Epidermal melanocyte (primary cell): ENCODE data around the gene PLK5.
"Not testable (repeated sequence)": the region's sequence is repeated elsewhere in the genome, so short reads cannot be mapped to it uniquely, and the experiment has no call there.

Source experiments
- DNase-seq: peaks from one replicate; pipeline ENCODE4 v3.0.0; 2011; ENCODE audit warnings: low spot score; ENCODE audit not compliant: insufficient read length

PLK5 gene

GRCh38 chr19:1525343-1525742, 1.5 kb downstream of the PLK5 start:
- no peak for DNase-seq

DNA sequence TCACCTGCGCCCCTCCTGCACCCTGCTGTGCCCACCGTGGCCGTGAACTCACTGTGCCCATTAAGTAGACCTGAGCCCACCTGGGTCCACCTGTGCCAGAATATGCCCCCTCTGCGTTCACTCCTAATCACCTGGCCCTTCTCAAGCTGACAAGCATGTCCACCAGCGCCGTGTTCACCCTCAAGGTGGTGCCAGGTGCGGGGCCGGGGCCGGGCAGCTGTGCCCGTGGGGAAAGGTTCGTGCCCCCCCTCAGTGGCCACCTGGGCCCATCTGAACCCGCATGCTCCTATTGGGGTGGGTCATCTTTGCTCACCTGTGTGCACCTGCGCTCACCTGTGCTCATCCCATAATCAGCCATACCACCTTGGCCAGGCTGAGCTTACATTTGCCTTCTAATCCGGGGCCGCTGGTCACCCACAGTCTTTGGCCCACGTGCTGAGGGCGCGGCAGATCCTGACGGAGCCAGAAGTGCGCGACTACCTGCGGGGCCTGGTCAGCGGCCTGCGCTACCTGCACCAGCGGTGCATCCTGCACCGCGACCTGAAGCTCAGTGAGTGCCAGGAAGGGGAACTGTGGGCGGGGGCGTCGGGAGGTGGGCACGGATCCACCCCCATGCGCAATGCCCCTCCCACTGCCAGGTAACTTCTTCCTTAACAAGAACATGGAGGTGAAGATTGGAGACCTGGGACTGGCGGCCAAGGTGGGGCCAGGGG, 2.3 kb downstream of the PLK5 start:
- DNase-seq: no peak

DNA sequence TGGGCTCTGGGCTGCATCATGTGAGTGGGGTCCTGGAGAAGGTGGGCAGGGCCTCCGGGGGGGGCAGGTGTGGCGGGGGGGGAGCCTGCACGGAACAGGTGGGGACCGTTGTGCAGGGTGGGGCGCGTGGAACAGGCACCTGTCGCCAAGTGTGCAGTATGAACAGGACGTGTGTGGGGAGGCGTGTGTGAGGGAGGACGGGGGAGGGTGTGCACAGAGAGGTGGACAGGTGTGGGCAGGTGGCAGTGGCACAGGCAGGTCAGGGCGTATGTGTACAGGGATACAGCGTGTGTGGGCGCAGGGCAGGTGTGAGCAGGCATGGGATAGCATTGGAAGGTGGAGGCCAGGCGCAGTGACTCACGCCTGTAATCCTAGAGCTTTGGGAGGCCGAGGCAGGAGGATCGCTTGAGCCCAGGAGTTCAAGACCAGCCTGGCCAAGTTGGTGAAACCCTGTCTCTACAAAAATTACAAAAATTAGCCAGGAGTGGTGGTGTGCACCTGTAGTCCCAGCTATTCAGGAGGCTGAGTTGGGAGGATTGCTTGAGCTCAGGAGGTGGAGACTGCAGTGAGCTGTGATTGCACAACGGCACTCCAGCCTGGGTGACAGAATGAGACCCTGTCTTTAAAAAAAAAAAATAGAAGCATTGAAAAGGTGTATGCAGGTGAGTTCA, 3.2 kb downstream of the PLK5 start:
- no peak for DNase-seq

DNA sequence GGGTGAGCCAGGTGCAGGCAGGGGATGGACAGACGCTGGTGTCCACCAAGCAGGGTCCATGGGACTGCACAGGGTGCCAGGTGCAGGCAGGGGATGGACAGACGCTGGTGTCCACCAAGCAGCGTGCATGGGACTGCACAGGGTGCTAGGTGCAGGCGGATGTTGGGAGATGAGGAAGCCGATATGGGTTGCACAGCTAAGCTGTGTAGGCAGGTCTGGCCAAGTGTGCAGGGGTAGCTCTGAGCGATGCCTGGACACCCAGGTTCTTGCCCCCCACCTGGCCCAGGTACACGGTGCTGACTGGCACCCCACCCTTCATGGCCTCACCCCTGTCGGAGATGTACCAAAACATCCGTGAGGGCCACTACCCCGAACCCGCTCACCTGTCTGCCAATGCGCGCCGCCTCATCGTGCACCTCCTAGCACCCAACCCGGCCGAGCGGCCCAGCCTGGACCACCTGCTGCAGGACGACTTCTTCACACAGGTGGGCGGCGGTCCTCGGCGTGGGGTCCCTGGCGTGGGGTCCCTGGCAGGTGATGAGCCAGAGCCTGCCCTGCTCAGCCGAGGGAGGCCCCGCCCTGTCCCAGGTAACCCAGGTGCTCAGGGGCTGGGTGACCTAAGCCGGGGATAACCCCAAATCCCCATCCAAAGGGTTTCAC, 3.9 kb downstream of the PLK5 start:
- no peak for DNase-seq

DNA sequence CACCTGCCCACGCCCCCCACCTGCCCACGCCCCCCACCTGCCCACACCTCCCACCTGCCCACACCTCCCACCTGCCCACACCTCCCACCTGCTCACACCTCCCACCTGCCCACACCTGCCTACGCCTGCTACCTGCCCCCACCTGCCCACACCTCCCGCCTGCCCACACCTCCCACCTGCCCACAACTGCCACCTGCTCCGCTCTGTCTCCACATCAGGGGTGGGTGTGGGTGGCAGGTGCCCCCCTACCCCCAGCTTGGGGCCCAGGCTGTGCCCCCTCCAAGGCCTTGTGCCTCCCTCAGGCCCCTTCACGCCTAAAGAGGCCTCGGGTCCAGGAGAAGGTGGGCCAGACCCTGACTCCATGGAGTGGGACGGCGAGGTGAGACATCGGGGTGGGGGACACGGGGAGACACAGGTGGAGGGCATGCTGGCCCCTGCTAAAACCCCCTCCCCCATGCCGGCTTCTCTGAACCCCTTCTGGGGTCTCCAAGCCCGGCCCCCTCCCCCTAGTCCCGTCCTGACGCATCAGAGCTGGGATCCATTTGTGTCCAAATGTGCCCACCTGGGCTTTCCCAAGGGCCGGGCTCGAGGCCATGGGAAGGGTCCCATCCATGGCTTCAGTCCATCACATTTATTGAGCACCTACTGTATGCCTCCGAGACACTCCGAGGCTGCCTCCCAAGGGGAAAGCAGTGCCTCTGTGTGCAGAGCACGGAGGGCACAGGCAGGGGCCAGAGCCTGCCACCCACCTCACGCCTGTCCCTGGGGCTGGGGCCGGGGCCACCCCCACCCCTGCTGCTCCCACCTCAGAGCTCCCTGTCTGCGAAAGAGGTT, 4.9 kb downstream of the PLK5 start:
- no peak for DNase-seq

- no peak for DNase-seq
Measured at GRCh38 chr19:1529430-1529816, 5.5 kb downstream of the PLK5 start.

- DNase-seq: not testable (repeated sequence)
Measured at GRCh38 chr19:1530856-1531255, 7.0 kb downstream of the PLK5 start.

- DNase-seq: no peak
Measured at GRCh38 chr19:1531587-1531986, 7.7 kb downstream of the PLK5 start.

DNA sequence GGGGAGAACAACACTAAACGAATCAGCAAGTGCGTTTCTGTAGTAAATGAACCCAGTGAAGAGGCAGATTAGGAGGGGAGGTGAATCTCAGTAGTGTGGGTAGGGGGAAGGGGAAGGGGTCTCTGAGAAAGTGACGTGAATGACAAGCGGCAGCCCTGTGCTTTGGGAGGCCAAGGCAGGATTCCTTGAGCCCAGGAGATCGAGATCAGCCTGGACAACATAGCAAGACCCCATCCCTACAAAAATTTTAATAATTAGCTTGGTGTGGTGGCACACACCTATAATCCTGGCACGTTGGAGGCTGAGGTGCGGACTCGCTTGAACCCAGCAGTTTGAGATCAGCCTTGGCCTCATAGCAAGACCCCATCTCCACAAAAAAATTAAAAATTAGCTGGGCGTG, 8.1 kb downstream of the PLK5 start:
- no peak for DNase-seq

DNA sequence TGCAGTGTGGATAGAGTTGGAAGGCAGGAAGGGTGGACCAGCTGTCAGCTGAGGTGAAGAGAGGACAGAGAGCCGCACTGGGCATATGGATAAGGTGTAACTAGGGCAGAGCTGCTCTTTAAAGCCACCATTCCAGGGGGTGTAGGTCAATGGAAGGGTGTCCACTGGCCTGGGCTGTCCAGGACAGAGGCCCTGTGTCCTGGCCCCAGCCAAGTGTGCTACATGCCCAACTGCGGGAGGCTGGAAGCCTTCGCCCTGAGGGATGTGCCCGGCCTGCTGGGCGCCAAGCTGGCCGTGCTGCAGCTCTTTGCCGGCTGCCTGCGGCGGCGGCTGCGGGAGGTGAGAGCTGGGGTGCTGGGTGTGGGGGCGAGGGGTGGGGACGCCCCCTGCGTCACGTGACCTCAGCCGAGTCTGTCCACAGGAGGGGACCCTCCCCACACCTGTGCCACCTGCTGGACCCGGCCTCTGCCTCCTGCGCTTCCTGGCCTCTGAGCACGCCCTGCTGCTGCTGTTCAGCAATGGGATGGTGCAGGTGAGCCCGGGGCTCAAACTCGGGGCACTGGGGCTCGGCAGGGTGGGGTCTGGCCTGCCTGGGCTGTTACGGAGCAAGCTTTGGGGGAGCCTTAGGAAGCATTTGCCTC, 9.8 kb downstream of the PLK5 start:
- DNase-seq: no peak

GRCh38 chr19:1534972-1535371, 11.1 kb downstream of the PLK5 start:
- DNase-seq: peak; percentile 12

DNA sequence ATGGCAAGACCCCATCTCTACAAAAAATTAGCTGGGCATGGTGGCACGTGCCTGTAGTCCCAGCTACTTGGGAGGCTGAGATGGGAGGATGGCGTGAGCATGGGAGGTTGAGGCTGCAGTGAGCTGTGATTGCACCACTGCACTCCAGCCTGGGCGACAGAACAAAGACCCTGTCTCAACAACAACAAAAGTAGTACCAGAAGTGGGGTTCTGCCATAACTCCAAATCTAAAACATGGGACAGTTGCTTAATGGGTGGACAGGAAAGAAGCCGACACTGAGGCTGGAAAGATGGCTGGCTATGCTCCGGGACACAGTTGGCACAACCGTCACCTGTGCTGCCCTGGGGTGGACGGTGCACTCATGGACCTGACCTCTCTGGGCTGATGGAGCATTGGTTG, 11.8 kb downstream of the PLK5 start:
- not testable (repeated sequence) for DNase-seq

DNA sequence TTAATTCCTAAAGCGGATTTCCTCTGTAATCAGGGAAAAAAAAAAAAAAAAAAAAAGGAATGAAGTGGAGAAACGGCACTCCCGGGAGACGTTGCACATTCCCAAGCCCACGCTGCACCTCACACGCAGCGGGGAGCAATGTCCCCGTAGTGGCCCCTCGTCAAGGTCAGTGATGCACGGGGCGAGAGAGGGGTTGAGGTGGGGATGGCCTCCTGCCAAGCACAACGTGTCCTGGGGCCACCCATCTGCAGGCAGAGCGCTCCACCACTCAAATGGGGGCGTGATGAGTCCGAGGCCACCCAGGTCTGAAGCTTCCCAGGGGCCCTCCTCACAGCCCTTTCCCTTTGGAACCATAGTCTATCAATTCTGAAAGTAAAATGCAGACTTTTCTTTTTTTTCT, 15.1 kb downstream of the PLK5 start:
- no peak for DNase-seq

- not testable (repeated sequence) for DNase-seq
Measured at GRCh38 chr19:1539749-1540148, 15.9 kb downstream of the PLK5 start.

- DNase-seq: no peak
Measured at GRCh38 chr19:1540365-1540925, 16.6 kb downstream of the PLK5 start.

DNA sequence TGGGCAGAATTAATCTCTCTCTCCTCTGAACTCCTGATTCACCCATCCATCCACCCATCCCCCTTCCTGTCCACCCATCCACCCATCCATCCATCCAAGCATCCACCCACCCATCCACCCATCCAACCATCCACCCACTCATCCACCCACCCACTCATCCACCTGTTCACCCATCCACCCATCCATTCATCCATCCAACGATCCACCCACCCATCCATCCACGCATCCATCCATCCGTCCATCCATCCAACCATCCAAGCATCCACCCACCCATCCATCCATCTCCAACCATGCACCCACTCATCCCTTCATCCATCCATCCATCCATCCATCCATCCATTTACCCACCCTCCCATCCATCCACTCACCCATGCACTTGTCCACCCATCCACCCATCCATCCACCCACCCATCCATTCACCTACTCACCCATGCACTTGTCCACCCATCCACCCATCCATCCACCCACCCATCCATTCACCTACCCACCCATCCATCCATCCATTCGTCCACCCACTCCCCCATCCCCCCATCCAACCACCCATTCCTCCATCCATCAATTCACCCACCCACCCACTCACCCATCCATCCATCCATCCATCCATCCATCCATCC, 25.6 kb downstream of the PLK5 start:
- DNase-seq: no peak

- no peak for DNase-seq
Measured at GRCh38 chr19:1551068-1552040, 27.5 kb downstream of the PLK5 start.

DNA sequence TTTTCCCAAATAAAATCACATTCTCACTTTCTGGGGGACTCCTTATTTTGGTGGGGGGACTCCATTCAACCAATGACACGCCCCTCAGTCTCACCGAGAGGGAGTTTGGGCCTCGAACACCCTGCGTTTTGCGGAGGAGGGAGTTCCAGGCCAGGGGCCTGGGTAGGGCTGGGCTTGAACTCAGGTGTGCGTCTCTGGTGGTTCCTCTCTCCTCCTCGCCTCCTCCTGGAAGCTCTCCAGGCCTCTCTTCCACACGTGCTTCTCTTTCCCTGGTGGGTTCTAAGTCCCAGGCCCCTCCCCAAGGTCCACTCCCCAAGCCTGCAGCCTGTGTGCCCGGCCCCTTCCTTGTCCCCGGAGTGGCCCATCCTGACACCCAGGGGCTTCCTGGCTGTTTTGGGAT, 29.5 kb downstream of the PLK5 start:
- DNase-seq: no peak

DNA sequence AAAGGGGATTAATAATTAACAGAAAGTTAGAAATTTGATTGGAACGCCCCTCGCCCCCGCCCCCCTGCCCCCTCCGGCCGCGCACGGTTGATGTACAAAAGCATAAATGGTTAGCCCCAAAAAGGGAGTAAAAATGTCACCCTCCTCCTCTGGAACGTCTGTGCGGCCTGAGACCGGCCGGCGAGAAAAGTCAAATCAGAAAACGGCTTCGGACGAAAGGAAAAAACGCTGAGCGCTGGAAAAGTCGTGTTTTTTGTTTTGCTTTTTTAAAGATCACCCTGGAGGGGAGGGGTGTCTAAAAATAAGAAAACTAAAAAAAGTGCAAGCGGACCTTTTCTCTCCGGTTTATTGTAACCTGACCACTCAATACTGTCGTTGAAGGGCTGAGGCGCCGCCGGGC, 31.1 kb downstream of the PLK5 start:
- DNase-seq: no peak
